WERI-Rb-1 (cell line): ENCODE measurements around the gene DCLK1.
A peak's percentile ranks its signal among the peaks of the same experiment; 100 is the strongest.

Source experiments
- DNase-seq: peaks from one replicate; pipeline ENCODE4 v3.0.0-alpha.2; 2020
- H3K27ac ChIP-seq: fragments of 250-450 bp; sonication (Bioruptor Pico); 2 replicates; pipeline ENCODE4 v1.5.1; 2020; ENCODE audit warnings: mild to moderate bottlenecking, moderate library complexity
- H3K27me3 ChIP-seq: fragments of 250-450 bp; sonication (Bioruptor Pico); 2 replicates; pipeline ENCODE4 v1.5.1; 2021; ENCODE audit warnings: mild to moderate bottlenecking, low read depth, moderate library complexity; ENCODE audit not compliant: insufficient read depth, severe bottlenecking
- H3K36me3 ChIP-seq: fragments of 250-450 bp; sonication (Bioruptor Pico); 2 replicates; pipeline ENCODE4 v1.5.1; 2020; ENCODE audit warnings: mild to moderate bottlenecking, moderate library complexity
- H3K4me3 ChIP-seq: 2 replicates; pipeline ENCODE4 v1.5.1; 2011; ENCODE audit warnings: low read depth, mild to moderate bottlenecking, control low read depth, low read length
- H3K9me3 ChIP-seq: fragments of 250-450 bp; sonication (Bioruptor Pico); 2 replicates; pipeline ENCODE4 v1.5.1; 2021; ENCODE audit warnings: mild to moderate bottlenecking, moderate library complexity; ENCODE audit not compliant: severe bottlenecking
- CTCF ChIP-seq: IDR thresholded peaks from 2 replicates; pipeline ENCODE4 v1.5.1; 2011; ENCODE audit warnings: low read depth, mild to moderate bottlenecking, control low read depth, inconsistent platforms, low read length

DCLK1 gene

GRCh38 chr13:36163809-36164308 lies 32.7 kb upstream of the DCLK1 start:
- DNase-seq = peak; percentile 45
- Histone ChIP-seq H3K9me3 (no peaks in the 10 kb centered on the region), H3K36me3 (no peaks in the 10 kb centered on the region), H3K27ac (no peak overlapping the region), H3K4me3 (no peak overlapping the region), H3K27me3 (no peaks in the 10 kb centered on the region)
- no peak for TF ChIP-seq CTCF

- Histone ChIP-seq H3K27ac (no peak overlapping the region), H3K36me3 (no peaks in the 10 kb centered on the region), H3K27me3 (no peaks in the 10 kb centered on the region), H3K4me3 (no peak overlapping the region), H3K9me3 (no peaks in the 10 kb centered on the region)
- TF ChIP-seq CTCF = no peak
- DNase-seq = no peak
These were observed 32.1 kb upstream of the DCLK1 start for GRCh38 chr13:36163286-36163685.

GRCh38 chr13:36160297-36160696 lies 29.1 kb upstream of the DCLK1 start:
- H3K27me3 ChIP-seq = no peaks in the 10 kb centered on the region
- H3K36me3 ChIP-seq = no peaks in the 10 kb centered on the region
- H3K9me3 ChIP-seq = no peaks in the 10 kb centered on the region
- TF ChIP-seq CTCF = no peak
- H3K4me3 ChIP-seq = no peak overlapping the region
- no peak for DNase-seq
- no peak overlapping the region for H3K27ac ChIP-seq

GRCh38 chr13:36158611-36159010 lies 27.4 kb upstream of the DCLK1 start:
- no peak for TF ChIP-seq CTCF
- H3K4me3 ChIP-seq = no peak overlapping the region
- no peaks in the 10 kb centered on the region for H3K36me3 ChIP-seq
- no peak overlapping the region for H3K27ac ChIP-seq
- no peak for DNase-seq
- H3K9me3 ChIP-seq = no peaks in the 10 kb centered on the region
- no peaks in the 10 kb centered on the region for H3K27me3 ChIP-seq

GRCh38 chr13:36157480-36157879 lies 26.3 kb upstream of the DCLK1 start:
- no peak overlapping the region for H3K4me3 ChIP-seq
- no peak for TF ChIP-seq CTCF
- no peak overlapping the region for H3K27ac ChIP-seq
- H3K27me3 ChIP-seq = no peaks in the 10 kb centered on the region
- no peaks in the 10 kb centered on the region for H3K9me3 ChIP-seq
- no peak for DNase-seq
- H3K36me3 ChIP-seq = no peaks in the 10 kb centered on the region

- no peak overlapping the region for H3K4me3 ChIP-seq
- no peaks in the 10 kb centered on the region for H3K9me3 ChIP-seq
These were observed 23.5 kb upstream of the DCLK1 start for GRCh38 chr13:36154567-36155291.

More at GRCh38 chr13:36154567-36155291, 23.5 kb upstream of the DCLK1 start:
- H3K36me3 ChIP-seq = no peaks in the 10 kb centered on the region
- no peak for TF ChIP-seq CTCF
- DNase-seq = no peak
- H3K27me3 ChIP-seq = no peaks in the 10 kb centered on the region
- no peak overlapping the region for H3K27ac ChIP-seq
